ENCODE results near the gene FBXL20.

DNA sequence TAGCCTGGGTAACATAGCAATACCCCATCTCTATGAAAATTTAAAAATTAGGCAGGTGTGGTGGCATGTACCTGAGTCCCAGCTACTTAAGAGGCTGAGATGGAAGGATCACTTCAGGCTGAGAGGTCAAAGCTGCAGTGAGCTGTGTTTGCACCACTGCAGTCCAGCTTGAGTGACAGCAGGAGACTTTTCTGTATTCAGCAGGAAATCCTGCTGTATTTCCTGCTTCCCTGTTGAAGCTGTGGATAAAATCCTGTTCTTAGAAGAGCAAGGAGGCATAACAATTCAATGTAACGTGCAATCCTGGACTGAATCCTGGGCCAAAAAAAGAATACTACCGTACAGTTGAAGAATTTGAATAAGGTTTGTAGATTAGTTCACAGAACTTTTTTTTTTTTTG, 62.2 kb downstream of the FBXL20 start:
- TF ChIP-seq, protein P1, sequence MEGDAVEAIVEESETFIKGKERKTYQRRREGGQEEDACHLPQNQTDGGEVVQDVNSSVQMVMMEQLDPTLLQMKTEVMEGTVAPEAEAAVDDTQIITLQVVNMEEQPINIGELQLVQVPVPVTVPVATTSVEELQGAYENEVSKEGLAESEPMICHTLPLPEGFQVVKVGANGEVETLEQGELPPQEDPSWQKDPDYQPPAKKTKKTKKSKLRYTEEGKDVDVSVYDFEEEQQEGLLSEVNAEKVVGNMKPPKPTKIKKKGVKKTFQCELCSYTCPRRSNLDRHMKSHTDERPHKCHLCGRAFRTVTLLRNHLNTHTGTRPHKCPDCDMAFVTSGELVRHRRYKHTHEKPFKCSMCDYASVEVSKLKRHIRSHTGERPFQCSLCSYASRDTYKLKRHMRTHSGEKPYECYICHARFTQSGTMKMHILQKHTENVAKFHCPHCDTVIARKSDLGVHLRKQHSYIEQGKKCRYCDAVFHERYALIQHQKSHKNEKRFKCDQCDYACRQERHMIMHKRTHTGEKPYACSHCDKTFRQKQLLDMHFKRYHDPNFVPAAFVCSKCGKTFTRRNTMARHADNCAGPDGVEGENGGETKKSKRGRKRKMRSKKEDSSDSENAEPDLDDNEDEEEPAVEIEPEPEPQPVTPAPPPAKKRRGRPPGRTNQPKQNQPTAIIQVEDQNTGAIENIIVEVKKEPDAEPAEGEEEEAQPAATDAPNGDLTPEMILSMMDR (optimal IDR thresholded peaks at IDR 0.05 in 1 of 3, IDR thresholded peaks at IDR 0.05 in 1 of 3, conservative IDR thresholded peaks at IDR 0.05 in 1 of 3; ENCODE audit: extremely low read depth in 1 of 3, insufficient read depth in 2 of 3, low read length in 3 of 3): no peak
- TF ChIP-seq EZH2 (IDR thresholded peaks at IDR 0.05; ENCODE audit: low read length): no peak
